ENCODE measurements around the gene S100A16.
"Not testable (repeated sequence)": the region's sequence is repeated elsewhere in the genome, so short reads cannot be mapped to it uniquely, and the experiment has no call there.

Gene S100A16

DNA sequence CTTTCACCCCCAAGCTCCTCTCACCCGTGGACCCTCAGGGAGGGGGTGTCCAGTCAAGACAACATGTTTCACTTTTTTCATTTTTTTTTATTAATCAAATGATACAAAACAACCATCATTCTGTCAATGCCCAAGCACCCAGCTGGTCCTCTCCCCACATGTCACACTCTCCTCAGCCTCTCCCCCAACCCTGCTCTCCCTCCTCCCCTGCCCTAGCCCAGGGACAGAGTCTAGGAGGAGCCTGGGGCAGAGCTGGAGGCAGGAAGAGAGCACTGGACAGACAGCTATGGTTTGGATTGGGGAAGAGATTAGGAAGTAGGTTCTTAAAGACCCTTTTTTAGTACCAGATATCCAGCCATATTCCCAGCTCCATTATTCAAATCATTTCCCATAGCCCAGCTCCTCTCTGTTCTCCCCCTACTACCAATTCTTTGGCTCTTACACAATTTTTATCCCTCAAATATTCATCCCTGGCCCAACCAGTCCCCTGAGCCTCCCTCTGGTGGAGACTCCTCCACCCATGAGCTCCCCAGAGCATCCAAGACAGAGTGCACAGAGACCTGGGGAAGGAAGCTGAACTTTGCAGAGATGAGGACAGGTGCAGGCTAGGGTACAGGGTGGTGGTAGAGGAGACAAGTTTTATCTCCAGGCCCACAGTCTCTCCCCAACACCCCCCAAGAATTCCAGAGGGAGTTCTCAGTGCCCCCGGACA lies 1.4 kb upstream of the S100A16 start:
- DNase-seq, result no peak

DNA sequence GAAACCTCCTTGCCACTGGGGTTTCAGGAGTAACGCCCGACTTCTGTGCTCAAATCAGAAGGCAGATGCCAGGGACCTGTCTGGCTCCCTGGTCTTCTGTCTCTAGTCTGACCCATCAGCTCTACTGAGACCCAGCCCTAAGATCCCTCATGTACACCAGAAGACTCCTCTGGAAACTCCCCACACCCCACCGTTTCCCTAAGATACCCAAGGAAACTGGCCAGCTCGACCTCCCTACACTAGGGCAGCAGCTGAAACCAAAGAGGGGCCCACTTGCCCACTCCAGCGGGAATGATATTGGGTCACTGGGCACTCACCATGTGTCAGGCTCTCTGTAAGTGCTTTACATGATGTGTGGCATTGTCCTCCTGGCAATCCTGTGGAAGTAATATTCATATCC lies 469 bp upstream of the S100A16 start:
- DNase-seq, result no peak

DNA sequence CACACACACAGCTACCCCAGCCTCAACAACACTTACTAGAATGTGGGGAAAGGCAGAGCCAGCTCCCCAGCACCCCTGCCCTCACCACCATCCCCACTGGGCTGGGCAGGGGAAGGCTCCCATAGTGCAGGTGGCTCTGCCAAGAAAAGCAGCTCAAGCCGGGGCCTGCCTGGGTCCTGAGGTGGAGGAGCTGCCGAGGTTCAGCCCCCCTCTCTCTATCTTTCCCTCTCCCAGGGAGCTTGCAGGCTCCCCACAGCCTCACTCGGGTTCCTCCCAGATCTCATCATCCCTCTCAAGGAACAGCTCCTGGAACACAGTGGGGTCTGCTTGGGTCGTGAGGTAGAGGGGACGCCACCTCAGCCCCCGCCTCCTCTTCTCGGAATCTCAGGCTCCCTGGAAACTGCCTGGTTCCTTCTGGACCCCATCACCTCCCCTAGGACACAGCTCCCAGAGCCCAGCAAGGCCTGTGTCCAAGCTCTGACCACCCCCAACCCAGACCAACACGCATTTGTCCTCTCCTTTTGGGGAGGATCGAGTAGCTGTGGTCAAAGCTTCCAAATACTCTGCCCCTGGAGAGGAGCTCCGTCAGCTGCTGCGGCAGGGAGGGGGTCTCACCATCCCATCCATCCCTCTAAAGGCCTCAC lies 704 bp downstream of the S100A16 start:
- DNase-seq, result no peak

DNA sequence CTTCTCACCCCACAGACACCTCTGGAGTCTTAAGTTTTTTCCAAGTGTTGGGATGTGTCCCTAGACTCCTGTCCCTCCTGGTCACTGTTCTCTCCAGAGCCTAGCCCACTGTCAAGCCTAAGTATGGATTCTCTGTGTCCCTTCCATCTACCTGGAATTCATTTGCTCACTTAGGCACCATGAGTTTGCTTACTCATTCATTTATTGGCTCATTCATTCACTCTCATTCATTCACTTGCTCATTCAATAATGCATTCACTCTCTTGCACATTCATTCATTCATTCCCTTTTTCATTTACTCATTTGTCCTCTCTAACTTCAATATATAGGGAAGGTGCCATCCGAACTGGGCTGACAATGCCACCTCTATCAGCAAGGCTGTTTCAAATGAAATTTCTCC lies 1.6 kb downstream of the S100A16 start:
- no peak for DNase-seq

DNA sequence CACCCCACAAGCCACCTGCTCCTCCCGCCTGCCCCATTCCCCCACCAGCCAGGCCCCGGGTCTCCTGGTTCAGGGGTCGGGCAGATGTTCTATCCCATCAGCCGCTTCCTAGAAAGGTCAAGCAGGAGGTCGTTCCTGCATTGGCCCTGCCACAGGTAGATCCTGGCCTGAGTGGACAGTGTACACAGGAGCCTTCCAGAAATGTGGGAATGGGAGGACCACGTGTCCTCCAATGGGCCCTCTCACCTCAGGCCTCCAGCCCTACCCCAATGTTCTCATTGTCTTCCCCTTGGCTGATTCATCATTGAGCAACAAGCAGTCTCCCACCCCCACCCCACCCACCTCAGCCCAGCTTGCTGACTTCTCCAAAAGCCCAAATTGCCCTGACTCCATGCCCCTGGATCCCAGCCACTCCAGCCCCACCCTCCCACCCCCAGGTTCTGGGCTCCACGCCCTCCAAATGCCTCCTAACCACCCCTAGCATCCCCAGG lies 2.1 kb downstream of the S100A16 start:
- no peak for DNase-seq

DNA sequence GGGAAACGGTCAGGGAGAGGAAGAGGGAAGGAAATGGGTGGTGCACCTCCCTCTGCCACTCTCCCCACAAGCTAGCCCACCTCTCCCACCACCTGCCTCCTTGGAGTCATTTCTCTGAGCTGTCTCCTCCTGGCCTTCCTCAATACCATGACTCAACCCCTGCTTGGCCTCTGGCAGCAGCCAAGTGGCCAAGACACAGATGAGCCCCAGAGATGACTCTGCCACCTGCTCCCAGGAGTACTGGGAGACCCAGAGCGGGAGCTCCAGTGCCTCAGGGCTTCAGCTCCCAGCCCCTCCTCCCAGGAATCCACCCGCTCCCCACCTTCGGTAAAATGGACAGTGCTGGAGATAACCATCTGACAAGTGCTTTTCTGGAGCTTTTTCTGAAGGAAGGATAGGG lies 2.6 kb downstream of the S100A16 start:
- DNase-seq, result no peak

DNA sequence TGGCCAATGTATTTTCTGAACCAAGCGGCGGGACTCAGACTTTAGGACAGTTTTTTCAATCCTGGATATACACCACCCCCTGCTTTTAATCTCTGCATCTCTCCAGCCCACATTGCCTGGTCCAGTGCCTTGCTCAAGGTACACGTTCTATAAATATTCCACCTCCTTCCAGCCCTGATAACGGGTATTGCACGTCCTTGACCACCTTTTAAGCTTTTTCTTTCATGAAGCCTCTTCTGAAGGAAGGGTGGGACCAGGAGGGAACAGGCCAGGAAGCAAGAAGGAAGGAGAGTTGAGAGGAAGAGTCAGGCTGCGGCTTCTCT lies 3.4 kb downstream of the S100A16 start:
- no peak for DNase-seq

DNA sequence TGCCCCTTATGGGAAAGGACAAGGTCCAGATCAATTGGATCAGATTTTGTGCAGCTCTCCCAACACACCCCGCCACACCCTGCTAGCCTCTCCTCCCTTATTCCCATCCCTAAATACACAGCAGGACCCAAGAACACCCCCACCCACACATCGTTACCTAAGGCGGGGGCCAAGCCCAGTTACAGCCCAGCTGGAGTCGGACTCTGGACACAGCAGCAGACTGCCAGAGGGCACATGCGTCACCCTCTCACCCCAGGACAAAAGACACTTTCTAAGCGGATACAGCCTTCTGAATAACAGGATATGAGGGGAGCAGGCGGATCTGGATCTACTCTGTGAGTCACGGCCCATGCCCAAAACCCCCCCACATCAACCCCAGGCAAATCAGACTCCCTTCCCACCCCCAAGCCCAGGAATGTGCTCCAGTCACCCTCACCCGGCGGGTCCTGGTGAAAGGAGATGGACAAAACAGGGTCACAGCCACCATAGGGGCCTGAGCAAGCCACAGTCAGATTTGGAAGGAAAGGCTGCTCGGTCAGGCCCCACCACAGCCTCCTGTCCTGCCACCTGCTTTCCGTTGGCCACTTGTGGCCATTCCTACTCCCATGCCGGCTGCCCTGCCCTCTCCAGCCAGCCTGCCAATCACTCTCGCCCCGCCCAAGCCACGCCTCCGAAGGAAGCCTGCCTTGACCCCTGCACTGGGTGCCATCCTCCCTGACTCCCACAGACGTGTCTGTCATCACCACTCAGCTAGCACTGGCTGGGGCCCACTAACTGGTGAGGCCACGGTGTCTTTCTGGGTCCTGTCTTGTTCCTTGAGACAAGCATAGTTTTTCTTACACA lies 4.0 kb downstream of the S100A16 start:
- no peak for DNase-seq

DNA sequence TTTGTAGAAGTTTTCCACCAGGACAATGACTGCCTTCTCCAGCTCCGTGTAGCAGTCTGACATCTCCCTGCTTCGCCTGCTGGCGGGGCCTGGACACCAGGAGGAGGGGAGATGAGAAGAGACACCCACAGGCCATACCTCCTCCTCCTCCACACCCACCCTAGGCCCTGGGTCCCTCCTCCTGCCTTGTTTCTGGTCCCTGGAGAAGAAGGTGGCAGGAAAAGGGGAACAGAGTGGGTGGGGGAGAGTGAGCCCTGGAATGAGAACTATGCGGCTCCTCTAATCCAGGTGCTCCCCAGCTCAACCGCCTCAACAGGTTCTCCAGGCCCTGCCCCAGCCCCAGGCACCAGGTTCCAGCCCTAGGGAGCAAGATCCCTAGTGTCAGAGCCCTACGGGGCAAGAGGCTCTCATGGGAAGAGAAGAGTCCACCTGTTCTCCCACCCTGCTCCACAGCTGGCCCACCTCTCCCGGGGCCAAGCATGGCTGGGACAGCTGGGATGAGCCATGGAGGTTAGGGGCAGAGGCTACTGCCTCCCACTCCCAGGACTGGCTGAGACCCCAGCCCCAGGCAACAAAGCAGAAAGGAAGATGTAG lies 4.8 kb downstream of the S100A16 start:
- no peak for DNase-seq

DNA sequence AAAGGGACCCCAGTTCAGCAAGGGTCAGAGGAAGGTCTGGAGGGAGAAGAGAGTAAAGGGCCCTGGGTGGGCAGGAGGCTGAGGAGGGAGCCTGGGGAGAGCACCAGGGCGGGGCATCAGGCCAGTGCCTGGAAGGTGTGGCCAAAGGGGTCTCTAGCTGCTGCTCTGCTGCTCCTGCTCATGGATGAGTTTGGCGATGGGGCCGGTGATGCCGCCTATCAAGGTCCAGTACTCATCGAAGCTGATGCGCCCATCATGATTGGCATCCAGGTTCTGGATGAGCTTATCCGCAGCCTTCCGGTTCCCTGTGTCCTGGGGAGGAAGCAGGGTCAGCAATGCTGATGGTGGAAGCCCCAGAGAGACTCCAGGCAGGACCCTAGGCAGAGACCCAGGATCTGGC lies 5.6 kb downstream of the S100A16 start:
- no peak for DNase-seq

DNA sequence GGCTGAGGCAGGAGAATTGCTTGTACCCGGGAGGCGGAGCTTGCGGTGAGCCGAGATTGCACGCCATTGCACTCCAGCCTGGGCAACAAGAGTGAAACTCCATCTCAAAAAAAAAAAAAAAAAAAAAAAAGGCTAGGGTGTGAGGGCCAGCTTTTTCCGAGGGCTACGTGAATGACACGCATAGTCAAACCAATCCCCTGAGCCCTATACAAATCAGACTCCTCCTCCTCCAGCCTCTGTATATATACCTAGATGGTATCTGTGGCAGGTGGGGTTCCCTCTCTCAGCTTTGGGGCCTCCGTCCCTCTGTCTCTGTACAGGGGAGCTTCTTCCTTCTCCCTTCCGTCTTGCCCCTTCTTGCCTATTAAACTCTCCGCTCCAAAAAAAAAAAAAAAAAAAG lies 6.7 kb downstream of the S100A16 start:
- DNase-seq, result no peak

DNA sequence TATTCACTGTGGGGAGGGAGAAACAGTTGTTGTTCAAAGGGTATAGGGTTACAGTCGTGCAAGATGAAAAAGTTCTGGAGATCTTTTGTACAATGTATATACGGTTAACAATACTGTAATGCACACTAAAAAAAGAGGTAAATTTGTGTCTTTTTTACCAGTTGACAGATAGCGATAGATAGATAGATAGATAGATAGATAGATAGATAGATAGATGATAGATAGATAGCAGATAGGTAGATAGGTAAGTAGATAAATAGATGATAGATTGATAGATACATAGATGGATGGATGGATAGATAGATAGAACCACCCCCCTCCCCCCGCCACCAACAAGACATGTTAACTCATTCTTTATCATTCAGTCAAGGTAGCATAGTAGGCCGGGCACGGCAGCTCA lies 10.2 kb downstream of the S100A16 start:
- no peak for DNase-seq

DNA sequence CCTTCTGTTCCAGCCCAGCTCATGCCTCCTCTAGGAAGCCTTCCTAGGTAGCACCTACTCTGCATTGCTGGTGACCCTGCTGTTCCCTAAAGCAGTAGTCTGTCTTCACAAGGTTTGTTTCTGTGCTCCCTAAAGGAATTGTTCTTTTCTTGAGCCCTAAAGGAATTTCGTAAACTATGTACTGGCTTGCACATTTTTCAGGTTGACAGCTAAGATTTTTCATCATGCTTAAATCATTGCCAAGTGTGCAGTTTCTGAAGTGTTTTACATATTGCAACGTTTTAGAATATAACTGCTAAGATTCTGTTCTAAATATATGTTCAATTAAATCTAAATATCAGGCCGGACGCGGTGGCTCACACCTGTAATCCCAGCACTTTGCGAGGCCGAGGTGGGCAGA lies 13.1 kb downstream of the S100A16 start:
- no peak for DNase-seq

DNA sequence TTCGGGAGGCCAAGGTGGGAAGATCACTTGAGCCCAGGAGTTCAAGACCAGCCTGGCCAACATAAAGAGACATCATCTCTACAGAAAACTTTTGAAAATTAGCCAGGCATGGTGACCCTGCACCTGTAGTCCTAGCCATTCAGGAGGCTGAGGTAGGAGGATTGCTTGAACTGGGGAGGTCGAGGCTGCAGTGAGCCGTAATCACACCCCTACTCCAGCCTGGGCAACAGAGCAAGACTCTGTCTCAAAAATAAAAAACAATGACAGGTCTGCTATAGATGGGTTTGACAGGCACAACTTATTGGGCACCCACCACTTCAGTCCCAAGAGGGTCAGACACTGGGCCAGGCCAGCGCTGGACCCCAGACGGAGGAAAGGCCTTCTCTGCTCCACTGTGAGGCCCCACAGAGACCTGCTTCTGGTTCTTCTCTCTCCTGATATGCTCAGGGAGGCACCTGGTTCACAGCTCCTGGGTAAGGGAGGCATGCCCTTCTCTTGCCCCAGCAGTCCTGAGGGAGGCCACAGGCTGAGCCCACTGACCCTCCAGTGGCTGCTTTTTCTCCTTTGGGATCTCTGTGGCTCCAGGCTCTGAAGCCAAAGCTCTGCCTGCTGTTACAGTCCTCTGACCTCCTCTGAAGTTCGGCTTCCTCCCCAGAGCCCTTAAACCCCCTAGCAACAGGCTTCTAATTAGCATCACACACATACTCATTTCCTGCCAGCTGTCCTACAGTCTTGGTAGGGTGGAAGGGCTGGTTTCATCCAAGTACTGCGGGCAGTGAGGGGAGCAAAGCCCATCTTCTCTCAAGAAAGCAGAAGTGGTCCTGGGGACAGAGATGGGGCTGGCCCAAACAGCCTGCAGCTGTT lies 14.4 kb downstream of the S100A16 start:
- peak; percentile 30 for DNase-seq

DNA sequence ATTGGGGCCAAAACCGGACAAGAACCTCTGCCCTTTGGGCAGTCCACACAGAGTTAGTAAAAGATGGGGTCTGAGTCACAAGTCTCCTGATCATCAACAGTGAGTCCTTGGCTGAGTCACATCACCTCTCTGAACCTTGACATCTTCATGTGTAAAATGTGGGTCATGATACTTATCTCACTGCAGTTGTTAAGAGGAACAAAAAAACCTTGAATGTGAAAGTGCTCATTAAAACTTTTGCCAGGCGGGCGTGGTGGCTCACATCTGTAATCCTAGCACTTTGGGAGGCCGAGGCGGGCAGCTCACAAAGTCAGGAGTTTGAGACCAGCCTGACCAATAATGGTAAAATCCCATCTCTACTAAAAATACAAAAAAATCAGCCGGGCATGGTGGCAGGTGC lies 15.7 kb downstream of the S100A16 start:
- DNase-seq, result no peak

DNA sequence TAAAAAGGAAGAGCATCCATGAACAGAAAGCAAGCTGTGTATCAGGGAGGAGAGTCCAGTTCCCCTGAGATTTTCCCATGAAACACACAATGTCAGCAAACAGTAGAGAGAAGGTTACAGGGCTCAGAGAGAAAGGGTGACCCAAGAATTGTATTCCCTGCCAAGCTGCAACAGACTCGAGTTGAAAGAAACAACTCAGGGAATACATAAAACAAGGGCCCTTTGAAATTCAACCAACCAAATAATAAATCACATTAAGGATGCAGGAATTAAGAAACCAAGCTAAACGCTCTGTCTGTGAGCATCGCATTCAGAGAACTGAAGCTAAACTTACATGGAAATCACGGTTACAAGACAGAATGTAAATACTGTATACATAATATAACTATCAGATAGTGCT lies 20.2 kb downstream of the S100A16 start:
- DNase-seq, result no peak

DNA sequence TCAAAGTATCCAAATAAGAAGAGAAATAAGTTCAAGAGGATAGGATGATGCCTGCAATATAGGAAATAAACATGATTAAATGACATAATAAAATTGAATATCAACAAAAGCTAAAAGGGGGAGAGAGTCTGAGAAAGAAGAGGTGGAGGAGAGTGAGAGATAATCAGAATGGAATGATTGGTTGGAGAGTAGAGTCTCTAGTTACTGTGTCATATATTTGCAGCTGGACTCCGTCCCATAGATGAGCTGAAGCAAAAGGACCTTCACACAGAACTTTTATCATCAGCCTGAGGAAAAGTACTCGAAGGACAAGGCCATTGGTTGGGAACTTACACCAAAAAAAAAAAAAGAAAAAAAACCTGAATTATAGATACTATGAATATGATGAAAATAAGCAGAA lies 24.5 kb downstream of the S100A16 start:
- no peak for DNase-seq

DNA sequence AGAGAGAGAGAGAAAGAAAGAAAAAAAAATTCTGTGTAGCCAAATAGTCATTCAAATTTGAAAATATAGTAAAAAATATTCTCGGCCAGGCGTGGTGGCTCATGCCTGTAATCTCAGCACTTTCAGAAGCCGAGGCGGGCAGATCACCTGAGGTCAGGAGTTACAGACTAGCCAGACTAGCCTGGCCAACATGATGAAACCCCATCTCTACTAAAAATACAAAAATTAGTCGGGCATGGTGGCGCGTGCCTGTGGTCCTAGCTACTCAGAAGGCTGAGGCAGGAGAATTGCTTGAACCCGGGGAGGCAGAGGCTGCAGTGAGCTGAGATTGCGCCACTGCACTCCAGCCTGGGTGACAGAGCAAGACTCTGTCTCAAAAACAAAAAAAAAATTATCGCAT lies 24.9 kb downstream of the S100A16 start:
- not testable (repeated sequence) for DNase-seq

DNA sequence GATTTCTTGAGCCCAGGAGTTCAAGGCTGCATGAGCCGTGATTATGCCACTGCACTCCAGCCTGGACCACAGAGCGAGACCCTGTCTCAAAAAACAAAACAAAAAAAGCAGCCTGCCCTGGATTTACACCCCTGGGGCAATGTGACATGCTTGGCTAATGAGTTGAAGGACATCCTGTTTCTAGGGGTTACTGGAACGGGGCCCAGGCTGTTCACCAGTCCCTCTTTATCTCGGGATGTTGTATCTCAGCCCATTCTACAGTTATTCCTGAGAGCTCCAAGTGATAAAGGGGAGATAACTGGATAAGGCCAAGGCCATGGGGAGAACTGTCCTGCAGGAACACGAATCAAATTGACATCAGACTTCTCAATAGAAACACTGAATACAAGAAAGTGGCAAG lies 25.6 kb downstream of the S100A16 start:
- DNase-seq, result no peak

DNA sequence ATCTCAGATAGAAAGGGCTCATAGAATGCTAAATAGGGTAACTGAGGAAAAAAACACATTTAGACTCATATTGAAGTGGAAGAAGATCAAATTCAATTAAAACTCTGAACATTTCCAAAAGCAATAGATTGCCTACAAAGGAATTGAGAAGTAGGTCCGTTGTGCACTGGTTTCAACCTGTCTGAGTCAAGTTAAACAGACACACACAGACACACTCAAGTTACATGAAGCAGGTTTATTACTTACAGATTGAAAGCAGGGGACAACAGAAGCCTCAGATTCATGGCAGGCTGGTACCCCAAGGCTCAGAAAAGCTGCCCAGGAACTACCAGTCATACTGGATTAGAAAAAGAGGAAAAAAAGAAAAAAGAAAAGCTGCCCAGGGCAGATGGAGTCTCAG lies 26.6 kb downstream of the S100A16 start:
- DNase-seq, result no peak

DNA sequence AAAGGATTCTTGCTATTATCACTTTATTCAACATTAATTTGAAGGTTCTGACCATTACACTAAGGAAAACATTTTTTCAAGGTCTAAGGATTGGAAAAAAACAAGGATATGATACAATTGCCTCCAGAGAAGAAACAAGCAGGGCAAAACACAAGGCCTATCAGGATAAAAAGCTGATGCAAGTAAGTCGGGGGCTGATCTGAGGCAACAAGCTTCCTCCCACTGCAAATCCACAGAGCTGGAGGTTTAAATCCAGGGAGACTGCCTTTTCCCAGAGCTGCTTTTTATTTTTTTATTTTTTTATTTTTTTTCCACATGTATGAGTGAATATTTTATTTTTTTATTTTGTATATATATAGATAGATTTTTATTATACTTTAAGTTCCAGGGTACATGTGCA lies 27.9 kb downstream of the S100A16 start:
- DNase-seq, result no peak

DNA sequence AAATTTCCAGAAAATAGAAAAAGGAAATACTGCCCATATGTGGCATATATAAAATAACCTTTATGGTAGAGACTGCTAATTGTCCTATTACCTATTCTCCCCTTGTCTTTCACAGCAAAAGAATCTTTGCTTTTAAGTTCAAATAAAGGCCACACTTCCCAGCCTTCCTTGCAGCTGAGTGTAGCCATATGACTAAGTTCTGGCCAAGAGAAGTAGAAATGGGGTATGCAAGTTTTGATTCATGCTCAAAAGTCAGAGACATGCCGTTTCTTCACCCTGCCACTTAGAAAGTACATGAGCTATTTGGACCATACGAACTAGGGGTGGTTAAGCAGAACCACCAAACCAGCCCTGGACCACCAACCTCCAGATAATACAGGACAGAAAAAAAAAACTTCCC lies 29.0 kb downstream of the S100A16 start:
- no peak for DNase-seq

DNA sequence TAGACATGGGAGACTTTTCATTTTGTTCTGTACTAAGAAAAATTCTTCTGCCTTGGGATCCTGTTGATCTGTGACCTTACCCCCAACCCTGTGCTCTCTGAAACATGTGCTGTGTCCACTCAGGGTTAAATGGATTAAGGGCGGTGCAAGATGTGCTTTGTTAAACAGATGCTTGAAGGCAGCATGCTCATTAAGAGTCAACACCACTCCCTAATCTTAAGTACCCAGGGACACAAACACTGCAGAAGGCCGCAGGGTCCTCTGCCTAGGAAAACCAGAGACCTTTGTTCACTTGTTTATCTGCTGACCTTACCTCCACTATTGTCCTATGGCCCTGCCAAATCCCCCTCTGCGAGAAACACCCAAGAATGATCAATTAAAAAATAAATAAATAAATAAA lies 29.4 kb downstream of the S100A16 start:
- not testable (repeated sequence) for DNase-seq

Measured in CD4-positive, alpha-beta T cell treated with Interleukin-17A for 1 hour (primary cell).